AG09309 (cell line): ENCODE results near the gene CYP2E1.
A peak's percentile ranks its signal among the peaks of the same experiment; 100 is the strongest.
"Not testable (repeated sequence)": the region's sequence is repeated elsewhere in the genome, so short reads cannot be mapped to it uniquely, and the experiment has no call there.

Experiments used
- DNase-seq: peaks from one replicate; pipeline ENCODE4 v3.0.0-alpha.2; 2010; ENCODE audit warnings: low read depth
- H3K4me3 ChIP-seq: 2 replicates; pipeline ENCODE4 v1.5.1; 2011; ENCODE audit warnings: mild to moderate bottlenecking, low read depth, low read length, moderate library complexity; ENCODE audit not compliant: control insufficient read depth
- CTCF ChIP-seq: IDR thresholded peaks from 2 replicates; pipeline ENCODE4 v1.5.1; 2011; ENCODE audit warnings: mild to moderate bottlenecking, low read depth, low read length, inconsistent platforms; ENCODE audit not compliant: insufficient read depth, control insufficient read depth; ENCODE audit errors: missing control alignments

CYP2E1 gene

GRCh38 chr10:133489816-133490588 lies 37.2 kb upstream of the CYP2E1 start:
- no peak for DNase-seq
- no peak for TF ChIP-seq CTCF
- H3K4me3 ChIP-seq: no peak overlapping the region

DNA sequence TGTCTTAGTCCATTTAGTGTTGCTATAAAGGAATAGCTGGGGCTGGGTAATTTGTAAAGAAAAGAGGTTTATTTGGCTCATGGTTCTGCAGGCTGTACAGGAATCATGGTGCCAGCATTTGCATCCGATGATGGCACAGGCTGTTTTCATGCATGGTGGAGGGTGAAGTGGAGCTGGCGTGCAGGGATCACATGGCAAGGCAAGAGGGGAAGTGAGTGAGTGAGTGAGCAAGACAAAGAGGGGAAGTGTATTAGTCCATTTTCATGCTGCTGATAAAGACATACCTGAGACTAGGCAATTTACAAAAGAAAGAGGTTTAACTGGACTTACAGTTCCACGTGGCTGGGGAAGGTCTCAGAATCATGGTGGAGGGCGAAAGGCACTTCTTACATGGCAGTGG lies 33.6 kb upstream of the CYP2E1 start:
- not testable (repeated sequence) for DNase-seq, H3K4me3 ChIP-seq

GRCh38 chr10:133497363-133497762 lies 29.8 kb upstream of the CYP2E1 start:
- TF ChIP-seq CTCF: peak; percentile 49
- H3K4me3 ChIP-seq, DNase-seq: not testable (repeated sequence)

DNA sequence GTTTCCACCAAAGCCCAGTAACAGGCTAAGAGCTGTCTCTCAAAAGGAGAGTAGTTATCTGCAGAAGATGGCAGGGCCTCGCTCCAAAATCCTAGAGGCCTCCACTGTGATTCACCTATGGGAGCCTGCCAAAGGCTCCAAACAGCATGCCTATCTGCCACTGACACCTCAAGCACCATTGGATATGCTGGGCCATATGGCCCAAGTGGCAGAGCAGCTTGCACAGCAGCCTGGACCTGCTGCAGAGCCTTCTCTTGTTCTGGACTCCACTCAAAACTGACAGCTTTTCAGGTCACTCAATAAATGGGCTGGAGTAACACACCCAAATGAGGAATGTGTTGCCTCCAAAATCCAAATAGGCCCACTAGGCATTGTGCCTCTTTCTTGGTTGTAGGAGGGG lies 28.0 kb upstream of the CYP2E1 start:
- DNase-seq, H3K4me3 ChIP-seq: not testable (repeated sequence)

GRCh38 chr10:133500897-133501296 lies 26.3 kb upstream of the CYP2E1 start:
- not testable (repeated sequence) for DNase-seq, H3K4me3 ChIP-seq

- no peak for DNase-seq
- H3K4me3 ChIP-seq: no peak overlapping the region
- TF ChIP-seq CTCF: no peak
These were observed 17.5 kb upstream of the CYP2E1 start for GRCh38 chr10:133509700-133510099.

DNA sequence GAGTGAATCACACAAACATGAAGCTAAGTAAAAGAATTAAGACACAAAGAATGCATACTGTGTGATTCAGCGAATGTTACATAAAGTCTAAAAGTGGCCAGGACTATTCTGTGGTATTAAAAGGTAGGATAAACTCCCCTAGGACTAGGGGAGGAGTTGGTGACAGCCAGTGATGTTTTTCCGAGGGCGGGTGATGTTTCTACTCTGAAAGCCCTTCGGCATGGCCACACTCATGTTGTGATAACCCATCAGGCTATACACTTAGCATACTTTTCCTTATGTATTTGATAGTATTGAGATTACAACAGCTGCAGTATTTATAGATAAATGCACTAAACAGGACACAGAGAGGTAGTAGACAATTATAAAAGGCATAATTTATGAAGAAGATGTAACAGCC lies 15.8 kb upstream of the CYP2E1 start:
- H3K4me3 ChIP-seq: no peak overlapping the region
- no peak for DNase-seq
- TF ChIP-seq CTCF: no peak

DNA sequence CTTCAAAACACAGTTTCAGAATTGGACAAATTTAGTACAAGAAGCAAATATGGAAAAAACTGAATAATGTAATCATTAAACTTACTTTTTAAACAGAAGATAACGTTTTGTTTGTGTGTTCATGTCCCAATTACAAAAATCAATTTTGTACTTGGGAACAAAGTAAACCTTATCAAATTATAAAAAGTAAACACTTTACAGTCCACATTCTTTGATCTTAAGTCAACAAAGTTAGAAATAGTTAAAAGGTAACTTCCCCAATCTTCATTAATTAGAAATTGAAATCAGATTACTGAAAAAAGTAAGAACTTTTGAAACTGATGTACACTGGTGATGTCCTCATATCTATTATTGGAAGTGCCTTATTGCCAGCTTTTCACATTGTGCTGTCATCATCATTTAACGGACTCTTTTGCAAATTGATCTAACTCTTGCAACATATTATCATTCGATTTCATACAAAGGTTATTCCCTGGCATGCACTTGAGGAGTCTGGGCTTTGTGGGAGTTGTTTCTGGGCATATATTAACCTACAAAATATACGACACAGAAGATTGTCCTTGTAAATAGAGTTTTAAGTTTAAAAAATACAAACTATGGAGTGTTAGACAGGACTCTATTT lies 15.1 kb upstream of the CYP2E1 start:
- no peak for TF ChIP-seq CTCF
- no peak for DNase-seq

More for the DNA sequence above, 15.1 kb upstream of the CYP2E1 start:
- no peak overlapping the region for H3K4me3 ChIP-seq
